GM23338 (cell line): ENCODE measurements around the gene KATNAL1.

Experiments used
- CTCF ChIP-seq, 2 experiments: fragments of 200-600 bp in 1 of 2; sonication (generic) in 1 of 2; conservative IDR thresholded peaks; 2 replicates each; pipeline versions ENCODE4 v1.5.1 to v1.6.1; 2016 to 2017; ENCODE audit warnings: antibody characterized with exemption in 2 of 2, low read depth in 2 of 2, mild to moderate bottlenecking in 2 of 2, moderate library complexity in 1 of 2
- EZH2 ChIP-seq: fragments of 200-600 bp; sonication (generic); IDR thresholded peaks from one replicate; pipeline ENCODE4 v1.8.0; 2017; ENCODE audit warnings: antibody characterized with exemption, mild to moderate bottlenecking, low read depth; ENCODE audit not compliant: unreplicated experiment
- EZH2phosphoT487 ChIP-seq: fragments of 200-600 bp; sonication (generic); IDR thresholded peaks from one replicate; pipeline ENCODE4 v1.8.1; 2018; ENCODE audit warnings: antibody characterized with exemption; ENCODE audit not compliant: unreplicated experiment
- POLR2AphosphoS5 ChIP-seq: IDR thresholded peaks from 2 replicates; pipeline ENCODE4 v1.6.1; 2016; ENCODE audit warnings: antibody characterized with exemption, low read depth
- REST ChIP-seq: IDR thresholded peaks from one replicate; pipeline ENCODE4 v1.6.1; 2018; ENCODE audit warnings: antibody characterized with exemption; ENCODE audit not compliant: unreplicated experiment
- ZNF331 ChIP-seq: fragments of 250-450 bp; sonication (Bioruptor Pico); IDR thresholded peaks from 2 replicates; pipeline ENCODE4 v1.5.0; 2020; ENCODE audit warnings: low read depth, mild to moderate bottlenecking, moderate library complexity

GRCh38 chr13:30337061-30337610 is 29.8 kb upstream of the KATNAL1 start:
- TF ChIP-seq EZH2phosphoT487 (no peak), POLR2AphosphoS5 (no peak), CTCF (conservative IDR thresholded peaks at IDR 0.05; ENCODE audit: low read depth in 2 of 2) (no peak), ZNF331 (CRISPR knock-in tag) (no peak), EZH2 (no peak), REST (no peak)
